K562 (cell line): ENCODE measurements around the gene EVPL.
"Not testable (repeated sequence)": the region's sequence is repeated elsewhere in the genome, so short reads cannot be mapped to it uniquely, and the experiment has no call there.

ENCODE experiments used
- CTCF ChIP-seq, 3 experiments: IDR thresholded peaks in 2 of 3; conservative IDR thresholded peaks in 1 of 3; 2 replicates each; pipeline ENCODE4 v1.5.1; 2011 to 2012; ENCODE audit warnings: low read length in 3 of 3, mild to moderate bottlenecking in 3 of 3, control low read depth in 2 of 3, improper control_type of control experiment in 1 of 3, inconsistent platforms in 1 of 3, low read depth in 1 of 3, mixed read lengths in 1 of 3, moderate library complexity in 1 of 3; ENCODE audit not compliant: insufficient read depth in 2 of 3
- E2F8 ChIP-seq: fragments of 450-650 bp; IDR thresholded peaks from 2 replicates; pipeline ENCODE4 v1.7.1; 2018; ENCODE audit warnings: mild to moderate bottlenecking, low read depth; ENCODE audit not compliant: partially characterized antibody
- ELF2 ChIP-seq: fragments of 250-450 bp; sonication (Bioruptor Pico); IDR thresholded peaks from 2 replicates; pipeline ENCODE4 v1.5.0; 2021; ENCODE audit warnings: mild to moderate bottlenecking
- EZH2 ChIP-seq: IDR thresholded peaks from 2 replicates; pipeline ENCODE4 v1.6.1; 2012; ENCODE audit warnings: low read depth, mild to moderate bottlenecking, inconsistent platforms, low read length, borderline replicate concordance
- MGA ChIP-seq: fragments of 450-650 bp; IDR thresholded peaks from 2 replicates; pipeline ENCODE4 v1.6.1; 2016; ENCODE audit warnings: mild to moderate bottlenecking, moderate library complexity
- POLR2AphosphoS5 ChIP-seq: IDR thresholded peaks from 2 replicates; pipeline ENCODE4 v1.6.1; 2011; ENCODE audit warnings: mild to moderate bottlenecking, low read depth, low read length, moderate library complexity; ENCODE audit not compliant: control insufficient read depth, insufficient read depth
- RAD21 ChIP-seq, 2 experiments: fragments of 250-450 bp in 1 of 2; fragments of 450-650 bp in 1 of 2; sonication (Bioruptor Pico) in 1 of 2; formaldehyde crosslinking in 1 of 2; IDR thresholded peaks in 1 of 2; conservative IDR thresholded peaks in 1 of 2; 2 replicates each; pipeline versions ENCODE4 v1.4.0 to v1.8.0; 2020 to 2022; ENCODE audit warnings: mild to moderate bottlenecking in 2 of 2, moderate library complexity in 1 of 2
- RAD51 ChIP-seq: fragments of 450-650 bp; IDR thresholded peaks from 2 replicates; pipeline ENCODE4 v1.7.1; 2016; ENCODE audit warnings: low read depth, mild to moderate bottlenecking, borderline replicate concordance
- RBM17 ChIP-seq: fragments of 200-400 bp; formaldehyde crosslinking; IDR thresholded peaks from 2 replicates; pipeline ENCODE4 v1.6.1; 2017; ENCODE audit warnings: low read depth, mild to moderate bottlenecking, low read length, borderline replicate concordance
- SREBF2 ChIP-seq: sonication (generic); formaldehyde crosslinking; IDR thresholded peaks from 2 replicates; pipeline ENCODE4 v1.4.0; 2020; ENCODE audit warnings: mild to moderate bottlenecking, missing genetic modification reagents
- ZBTB1 ChIP-seq: sonication (generic); formaldehyde crosslinking; IDR thresholded peaks from 2 replicates; pipeline ENCODE4 v1.8.1; 2023; ENCODE audit warnings: missing genetic modification reagents, low read depth, mild to moderate bottlenecking, borderline replicate concordance
- ZBTB7A ChIP-seq: IDR thresholded peaks from 2 replicates; pipeline ENCODE4 v1.6.1; 2011; ENCODE audit warnings: low read depth, mild to moderate bottlenecking, low read length, moderate library complexity, borderline replicate concordance; ENCODE audit not compliant: control insufficient read depth
- ZKSCAN1 ChIP-seq: fragments of 150-350 bp; IDR thresholded peaks from 2 replicates; pipeline ENCODE4 v1.6.1; 2016; ENCODE audit warnings: low read depth, low read length
- TF ChIP-seq, protein P1 (sequence below): fragments of 450-650 bp; formaldehyde crosslinking; IDR thresholded peaks from 2 replicates; pipeline ENCODE4 v1.4.0; 2022; ENCODE audit warnings: missing genetic modification characterization

- TF ChIP-seq RBM17; RAD21 (CRISPR knock-in tag; conservative IDR thresholded peaks at IDR 0.05 in 1 of 2, IDR thresholded peaks at IDR 0.05 in 1 of 2); CTCF (IDR thresholded peaks at IDR 0.05 in 2 of 3, conservative IDR thresholded peaks at IDR 0.05 in 1 of 3; ENCODE audit: insufficient read depth in 2 of 3, low read depth in 1 of 3, low read length in 3 of 3); E2F8; POLR2AphosphoS5; ELF2; MGA; EZH2; RAD51; ZKSCAN1; ZBTB1; ZBTB7A; SREBF2: not testable (repeated sequence)
- TF ChIP-seq, protein P1, sequence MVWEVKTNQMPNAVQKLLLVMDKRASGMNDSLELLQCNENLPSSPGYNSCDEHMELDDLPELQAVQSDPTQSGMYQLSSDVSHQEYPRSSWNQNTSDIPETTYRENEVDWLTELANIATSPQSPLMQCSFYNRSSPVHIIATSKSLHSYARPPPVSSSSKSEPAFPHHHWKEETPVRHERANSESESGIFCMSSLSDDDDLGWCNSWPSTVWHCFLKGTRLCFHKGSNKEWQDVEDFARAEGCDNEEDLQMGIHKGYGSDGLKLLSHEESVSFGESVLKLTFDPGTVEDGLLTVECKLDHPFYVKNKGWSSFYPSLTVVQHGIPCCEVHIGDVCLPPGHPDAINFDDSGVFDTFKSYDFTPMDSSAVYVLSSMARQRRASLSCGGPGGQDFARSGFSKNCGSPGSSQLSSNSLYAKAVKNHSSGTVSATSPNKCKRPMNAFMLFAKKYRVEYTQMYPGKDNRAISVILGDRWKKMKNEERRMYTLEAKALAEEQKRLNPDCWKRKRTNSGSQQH (CRISPR knock-in tag) = not testable (repeated sequence)
Observed at GRCh38 chr17:75975187-75975586, 51.9 kb downstream of the EVPL start.
